ENCODE data around the gene SEL1L2.

- no peak for TF ChIP-seq CTCF (conservative IDR thresholded peaks at IDR 0.05; ENCODE audit: low read depth, low read length)
- no peak for TF ChIP-seq EZH2 (IDR thresholded peaks at IDR 0.05; ENCODE audit: borderline replicate concordance, low read depth, low read length, poor library complexity, severe bottlenecking)
These were observed 55.2 kb downstream of the SEL1L2 start for GRCh38 chr20:13934992-13935894.

Data from A673 (cell line).